Brain microvascular endothelial cell (primary cell): ENCODE measurements around the gene CCR7.
"Not testable (repeated sequence)": the region's sequence is repeated elsewhere in the genome, so short reads cannot be mapped to it uniquely, and the experiment has no call there.

Experiments used
- DNase-seq: peaks from one replicate; pipeline ENCODE4 v3.0.0-alpha.2; 2020
- H3K27ac ChIP-seq: fragments of 250-450 bp; sonication (Bioruptor Pico); 2 replicates; pipeline ENCODE4 v1.5.1; 2020; ENCODE audit warnings: mild to moderate bottlenecking, moderate library complexity
- H3K27me3 ChIP-seq: fragments of 250-450 bp; sonication (Bioruptor Pico); replicated peaks from 2 replicates; pipeline ENCODE4 v1.5.1; 2020; ENCODE audit warnings: mild to moderate bottlenecking
- H3K36me3 ChIP-seq: fragments of 250-450 bp; sonication (Bioruptor Pico); replicated peaks from 2 replicates; pipeline ENCODE4 v1.5.1; 2020; ENCODE audit warnings: mild to moderate bottlenecking
- H3K4me3 ChIP-seq: 2 replicates; pipeline ENCODE4 v1.5.1; 2011; ENCODE audit warnings: low read depth, mild to moderate bottlenecking, control low read depth, low read length, moderate library complexity
- in situ Hi-C: cut with HindIII; loops from 2 replicates; pipeline ENCODE4 v1.10.0; 2017; ENCODE audit warnings: low sequenced_read_pairs, low pct_ligation_motif_present
- TF ChIP-seq, protein P1 (sequence below): IDR thresholded peaks from 2 replicates; pipeline ENCODE4 v1.5.1; 2011; ENCODE audit warnings: low read depth, mild to moderate bottlenecking, moderate library complexity, low read length, control low read depth, inconsistent platforms; ENCODE audit errors: missing control alignments

CCR7 gene

DNA sequence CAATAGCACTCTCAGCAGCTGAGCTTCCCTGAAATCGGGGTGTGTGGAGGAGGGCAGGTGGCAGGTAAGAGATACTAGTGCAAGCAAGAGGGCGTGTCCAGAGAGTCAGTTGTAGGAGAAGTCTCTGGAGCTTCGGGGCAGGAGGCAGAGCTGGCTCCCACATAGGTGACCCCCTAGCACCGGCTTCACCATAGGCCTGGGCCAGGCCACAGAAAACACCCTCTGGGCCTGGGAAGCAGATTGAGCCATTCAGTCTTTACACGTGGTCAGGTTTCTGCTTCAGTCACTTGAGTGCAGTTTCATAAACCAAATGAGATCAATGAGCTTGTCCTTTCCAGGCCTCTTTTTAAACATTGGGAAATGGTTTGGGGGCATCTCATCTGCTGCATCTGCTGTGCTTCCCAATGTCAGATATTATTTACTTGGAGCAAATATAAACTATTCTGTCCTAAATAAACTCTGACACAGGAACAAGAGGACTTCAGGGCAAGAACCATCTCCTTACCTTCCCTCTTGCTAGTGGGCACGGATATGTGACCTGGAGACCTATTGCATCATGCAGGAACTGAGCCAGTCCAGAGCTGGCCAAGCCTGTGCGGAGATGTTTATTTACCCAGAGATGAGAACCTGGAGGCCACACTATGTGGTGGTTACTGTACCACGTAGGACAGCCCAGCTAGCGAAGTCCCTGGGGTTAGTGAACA, 16.1 kb downstream of the CCR7 start:
- peak; percentile 88 for DNase-seq
- no peaks in the 10 kb centered on the region for H3K27me3 ChIP-seq
- H3K4me3 ChIP-seq = no peak overlapping the region
- TF ChIP-seq, protein P1, sequence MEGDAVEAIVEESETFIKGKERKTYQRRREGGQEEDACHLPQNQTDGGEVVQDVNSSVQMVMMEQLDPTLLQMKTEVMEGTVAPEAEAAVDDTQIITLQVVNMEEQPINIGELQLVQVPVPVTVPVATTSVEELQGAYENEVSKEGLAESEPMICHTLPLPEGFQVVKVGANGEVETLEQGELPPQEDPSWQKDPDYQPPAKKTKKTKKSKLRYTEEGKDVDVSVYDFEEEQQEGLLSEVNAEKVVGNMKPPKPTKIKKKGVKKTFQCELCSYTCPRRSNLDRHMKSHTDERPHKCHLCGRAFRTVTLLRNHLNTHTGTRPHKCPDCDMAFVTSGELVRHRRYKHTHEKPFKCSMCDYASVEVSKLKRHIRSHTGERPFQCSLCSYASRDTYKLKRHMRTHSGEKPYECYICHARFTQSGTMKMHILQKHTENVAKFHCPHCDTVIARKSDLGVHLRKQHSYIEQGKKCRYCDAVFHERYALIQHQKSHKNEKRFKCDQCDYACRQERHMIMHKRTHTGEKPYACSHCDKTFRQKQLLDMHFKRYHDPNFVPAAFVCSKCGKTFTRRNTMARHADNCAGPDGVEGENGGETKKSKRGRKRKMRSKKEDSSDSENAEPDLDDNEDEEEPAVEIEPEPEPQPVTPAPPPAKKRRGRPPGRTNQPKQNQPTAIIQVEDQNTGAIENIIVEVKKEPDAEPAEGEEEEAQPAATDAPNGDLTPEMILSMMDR = no peak
- H3K27ac ChIP-seq = peak overlapping the region; percentile 100
- no peaks in the 10 kb centered on the region for H3K36me3 ChIP-seq
- in situ Hi-C loops = loop anchor here (25.0 kb wide), 2 partner anchors 137 to 237 kb away; partner anchors contain the start of genes RARA and TOP2A

DNA sequence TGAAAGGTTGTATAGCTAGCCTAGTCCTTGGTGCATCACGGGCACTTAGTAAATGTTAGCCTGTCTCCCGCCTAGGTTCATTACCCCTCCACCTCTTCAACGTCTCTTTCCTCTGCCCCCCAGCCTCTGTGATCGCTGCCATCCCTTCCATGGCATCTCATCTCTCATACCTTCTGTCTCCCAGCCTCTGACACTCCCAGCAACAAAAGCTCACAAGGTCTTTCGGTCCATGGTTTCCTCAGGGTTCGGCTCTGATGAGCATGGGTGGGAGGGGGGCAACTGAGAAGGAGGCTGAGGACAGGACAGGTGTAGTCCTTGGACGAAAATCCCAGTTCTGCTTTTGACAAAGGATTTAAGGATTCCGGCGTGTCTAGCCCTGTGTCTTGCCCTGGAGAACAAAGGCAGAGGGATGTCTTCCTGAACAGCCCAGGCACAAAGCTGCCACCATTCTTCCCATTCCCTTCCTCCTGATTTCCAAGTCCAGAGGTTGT, 16.7 kb downstream of the CCR7 start:
- no peak for DNase-seq
- Histone ChIP-seq H3K36me3 (no peaks in the 10 kb centered on the region), H3K4me3 (no peak overlapping the region), H3K27me3 (no peaks in the 10 kb centered on the region), H3K27ac (peak overlapping the region; percentile 100)
- TF ChIP-seq, protein P1 = no peak
- in situ Hi-C loops = loop anchor here (25.0 kb wide), 2 partner anchors 136 to 236 kb away; partner anchors contain the start of genes RARA and TOP2A

DNA sequence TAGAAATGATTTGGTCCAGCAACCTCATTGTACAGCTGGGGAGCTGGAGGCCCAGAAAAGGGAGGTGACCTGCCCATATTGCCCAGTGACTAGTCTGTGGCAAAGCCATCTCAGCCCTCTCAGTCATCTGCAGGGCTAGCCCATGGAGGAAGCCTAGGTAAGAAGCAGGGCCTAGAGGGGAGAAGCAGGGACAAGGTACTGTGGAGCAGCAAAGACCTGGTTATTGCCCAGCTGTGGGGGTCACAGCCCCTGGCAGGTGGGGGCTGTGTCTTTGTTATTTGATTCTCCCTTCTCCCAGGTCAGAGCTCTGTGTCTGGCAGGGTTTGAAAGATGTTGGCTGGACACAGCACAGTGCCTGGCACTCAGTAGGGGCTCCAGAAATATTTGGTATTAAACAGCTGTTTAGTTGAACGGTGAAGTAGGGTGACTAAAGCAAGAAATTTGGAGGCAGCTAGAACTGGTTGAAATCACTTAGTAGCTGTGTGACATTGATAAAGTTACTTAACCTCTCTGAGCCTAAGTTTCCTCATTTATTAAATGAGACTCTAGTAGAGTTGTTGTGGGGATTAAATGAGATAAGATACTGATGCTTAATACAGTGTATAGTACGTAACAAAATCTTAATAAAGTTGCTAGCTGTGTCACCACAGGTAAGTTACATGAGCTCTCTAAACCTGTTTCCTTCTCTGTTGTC, 17.3 kb downstream of the CCR7 start:
- H3K27ac ChIP-seq = no peak overlapping the region
- H3K36me3 ChIP-seq = no peaks in the 10 kb centered on the region
- no peaks in the 10 kb centered on the region for H3K27me3 ChIP-seq
- H3K4me3 ChIP-seq = no peak overlapping the region
- DNase-seq = no peak
- in situ Hi-C loops = loop anchor here (25.0 kb wide), 2 partner anchors 136 to 236 kb away; partner anchors contain the start of genes RARA and TOP2A
- TF ChIP-seq, protein P1 = no peak

DNA sequence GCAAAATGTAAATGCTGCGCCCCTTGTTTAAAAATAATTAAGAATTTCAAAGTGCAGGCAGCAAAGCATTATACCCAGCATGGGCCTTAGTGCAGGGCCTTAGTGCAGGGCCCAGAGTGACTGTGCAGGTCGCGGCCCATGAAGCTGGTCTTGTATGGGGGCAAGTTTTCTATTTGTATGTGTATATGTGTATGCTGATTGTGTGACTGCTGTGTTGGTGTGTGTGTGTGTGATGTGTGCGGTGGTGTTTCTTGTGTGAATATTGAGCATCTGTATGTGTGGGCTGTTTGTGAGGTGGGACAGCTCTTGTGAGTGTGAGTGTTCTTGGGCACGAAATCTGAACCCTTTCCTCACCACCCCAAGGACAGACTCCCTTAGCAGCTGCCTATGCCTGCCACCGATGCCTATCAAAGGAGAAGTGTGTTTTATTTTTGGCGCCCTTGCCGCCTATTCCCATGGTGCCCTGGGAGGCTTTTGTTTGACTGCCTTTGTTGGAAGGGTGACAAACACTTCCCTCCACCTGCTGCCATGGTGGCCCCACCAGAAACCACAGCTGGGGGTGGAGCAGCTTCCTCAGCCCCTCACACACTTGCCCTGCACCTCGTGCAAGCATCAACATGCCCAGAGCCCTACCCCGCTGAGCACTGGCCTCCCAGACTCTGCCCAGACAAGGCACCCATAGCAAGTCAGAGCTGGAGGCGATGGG, 18.0 kb downstream of the CCR7 start:
- Histone ChIP-seq H3K4me3 (no peak overlapping the region), H3K36me3 (no peaks in the 10 kb centered on the region), H3K27ac (no peak overlapping the region), H3K27me3 (no peaks in the 10 kb centered on the region)
- TF ChIP-seq, protein P1 = no peak
- DNase-seq = no peak
- in situ Hi-C loops = loop anchor here (25.0 kb wide), 2 partner anchors 135 to 235 kb away; partner anchors contain the start of genes RARA and TOP2A

DNA sequence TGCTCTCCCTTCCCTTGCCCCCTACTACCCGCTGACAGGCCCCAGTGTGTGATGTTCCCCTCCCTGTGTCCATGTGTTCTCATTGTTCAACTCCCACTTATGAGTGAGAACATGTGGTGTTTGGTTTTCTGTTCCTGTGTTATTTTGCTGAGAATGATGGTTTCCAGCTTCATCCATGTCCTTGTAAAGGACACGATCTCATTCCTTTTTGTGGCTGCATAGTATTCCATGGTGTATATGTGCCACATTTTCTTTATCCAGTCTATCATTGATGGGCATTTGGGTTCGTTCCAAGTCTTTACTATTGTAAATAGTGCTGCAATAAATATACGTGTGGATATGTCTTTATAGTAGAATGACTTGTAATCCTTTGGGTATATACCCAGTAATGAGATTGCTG, 18.8 kb downstream of the CCR7 start:
- H3K27me3 ChIP-seq, H3K36me3 ChIP-seq, H3K27ac ChIP-seq, DNase-seq, H3K4me3 ChIP-seq: not testable (repeated sequence)
- in situ Hi-C loops = loop anchor here (25.0 kb wide), 2 partner anchors 134 to 234 kb away; partner anchors contain the start of genes RARA and TOP2A
